Measurements from ENCODE around the gene CD2BP2.
"Not testable (repeated sequence)": the region's sequence is repeated elsewhere in the genome, so short reads cannot be mapped to it uniquely, and the experiment has no call there.

Gene CD2BP2

DNA sequence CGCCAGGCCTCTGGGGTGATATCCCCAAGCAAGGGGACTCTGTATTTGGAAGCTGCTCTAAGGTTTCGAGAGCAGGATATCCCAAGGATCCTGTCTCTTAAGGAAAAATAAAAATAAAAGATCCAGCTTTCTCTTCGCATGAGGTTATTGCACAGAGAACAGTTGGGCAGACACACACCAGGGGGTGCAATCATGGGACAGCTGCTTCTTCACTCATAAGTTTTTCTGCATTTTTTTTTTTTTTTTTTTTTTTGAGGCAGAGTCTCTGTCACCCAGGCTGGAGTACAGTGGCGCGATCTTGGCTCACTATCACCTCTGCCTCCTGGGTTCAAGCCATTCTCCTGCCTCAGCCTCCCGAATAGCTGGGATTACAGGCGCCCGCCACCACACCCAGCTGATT is 13.1 kb downstream of the CD2BP2 start:
- not testable (repeated sequence) for DNase-seq

DNA sequence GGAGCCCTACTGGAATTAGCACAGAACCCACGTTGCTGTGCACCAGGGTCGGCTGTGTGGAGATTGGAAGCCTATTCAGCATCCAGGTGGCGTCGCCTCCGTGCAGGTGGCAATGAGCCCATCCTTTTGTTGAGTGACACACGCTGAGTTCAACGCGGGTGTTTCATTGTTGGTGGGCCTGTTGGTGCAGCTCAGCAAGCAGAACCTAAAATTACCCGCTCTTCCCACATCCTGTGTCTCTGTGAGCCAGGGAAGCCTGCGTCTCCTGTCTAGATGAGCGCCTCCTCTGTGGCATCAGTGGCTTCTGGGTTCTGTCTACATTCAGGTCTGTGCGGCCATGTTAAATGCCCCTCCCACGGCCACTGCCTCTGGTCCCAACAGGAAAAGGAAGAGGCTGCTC is 14.5 kb downstream of the CD2BP2 start:
- no peak for DNase-seq

GRCh38 chr16:30338715-30339114 is 16.4 kb downstream of the CD2BP2 start:
- DNase-seq = not testable (repeated sequence)

GRCh38 chr16:30337964-30338357 is 17.1 kb downstream of the CD2BP2 start:
- DNase-seq = not testable (repeated sequence)

DNA sequence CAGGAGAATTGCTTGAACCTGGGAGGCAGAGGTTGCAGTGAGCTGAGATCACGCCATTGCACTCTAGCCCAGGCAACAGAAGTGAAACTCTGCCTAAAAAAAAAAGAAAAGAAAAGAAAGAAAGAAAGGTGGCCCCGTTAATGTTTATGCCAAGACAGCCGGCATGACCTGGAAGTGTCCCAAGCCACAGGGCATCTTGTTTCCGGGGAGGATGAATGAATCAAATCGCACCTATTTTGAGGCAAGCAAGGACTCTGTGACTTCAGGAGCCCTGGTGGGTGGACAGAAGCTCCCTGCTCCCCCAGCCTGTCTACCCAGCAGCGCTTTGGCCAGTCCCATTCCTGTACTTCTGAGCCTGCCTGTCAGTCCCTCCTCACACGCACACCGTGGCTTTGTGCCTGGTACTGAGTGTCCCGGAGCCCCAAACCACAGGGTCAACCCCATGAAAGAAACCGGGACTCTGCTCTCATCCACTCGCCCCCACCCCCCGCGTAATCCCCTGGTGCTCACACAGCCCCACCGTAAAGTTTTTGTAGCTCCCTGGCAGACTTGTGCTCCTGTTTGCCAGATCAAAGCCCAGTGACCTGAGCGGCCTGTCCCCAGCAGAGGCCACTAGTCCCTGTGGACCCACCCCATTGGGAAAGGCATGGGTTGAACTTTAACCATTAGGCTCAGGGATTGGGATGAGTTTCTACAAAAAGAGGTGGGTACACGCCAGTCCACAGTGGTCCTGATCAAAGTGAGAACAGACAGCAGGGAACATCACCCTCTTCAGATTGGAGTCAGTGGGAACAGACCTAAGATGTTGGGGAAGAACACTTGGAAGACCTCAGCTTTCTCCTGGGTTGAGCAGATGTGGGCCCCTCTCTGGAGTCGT is 19.3 kb downstream of the CD2BP2 start:
- no peak for DNase-seq

DNA sequence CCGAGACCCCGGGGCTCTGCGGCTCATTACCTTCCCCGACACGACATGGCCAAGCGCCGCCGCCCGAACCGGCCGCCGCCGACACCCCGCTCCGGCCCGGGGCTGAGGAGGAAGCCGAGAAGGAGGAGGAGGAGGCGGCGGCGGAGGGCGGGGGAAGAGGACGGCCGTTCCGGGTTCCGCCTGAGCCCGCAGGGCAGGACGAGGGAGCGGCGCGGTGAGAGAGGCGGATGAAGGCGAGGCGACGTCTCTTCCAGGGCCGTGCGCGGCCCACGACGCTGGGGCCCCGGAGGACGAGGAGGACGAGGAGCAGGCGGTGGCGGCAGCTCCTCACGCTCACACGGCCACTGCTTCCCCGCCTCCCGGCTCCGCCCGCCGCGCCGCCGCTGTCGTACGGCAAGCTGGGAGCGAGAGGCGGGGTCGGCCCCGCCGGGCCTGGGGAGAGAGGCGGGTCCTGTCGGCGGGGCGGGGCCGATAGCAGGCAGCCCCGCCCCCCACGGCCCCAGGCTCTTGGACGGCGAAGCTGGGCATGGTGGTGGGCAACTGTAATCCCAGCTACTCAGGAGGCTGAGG is 20.0 kb downstream of the CD2BP2 start:
- peak; percentile 93 for DNase-seq

DNA sequence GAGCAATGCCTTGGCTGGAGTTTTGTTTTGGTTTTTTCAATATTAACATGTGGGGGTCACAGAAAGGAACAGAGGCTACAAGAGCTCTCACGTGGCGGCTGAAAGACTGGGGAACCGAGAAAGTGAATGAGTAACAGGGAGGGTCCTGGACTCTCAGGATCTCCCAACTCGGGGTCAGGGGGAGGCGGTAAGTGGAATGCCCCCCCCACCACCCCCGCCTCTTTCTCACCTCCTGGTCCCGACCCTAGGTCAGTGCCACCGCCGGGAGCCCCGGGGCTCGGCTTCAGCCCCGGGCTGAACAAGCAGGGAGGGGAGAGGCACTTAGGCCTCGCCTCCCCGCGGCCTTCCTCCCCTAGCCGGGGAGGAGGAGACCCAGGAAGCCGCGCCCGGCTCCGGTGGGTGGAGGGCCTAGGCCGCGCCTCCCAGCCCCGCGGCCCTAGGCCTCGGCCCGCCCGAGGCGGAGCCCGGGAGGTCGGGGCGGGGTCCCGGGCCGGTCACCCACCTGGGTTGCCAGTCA is 20.6 kb downstream of the CD2BP2 start:
- DNase-seq = peak; percentile 89

GRCh38 chr16:30324220-30324619 is 30.9 kb downstream of the CD2BP2 start:
- not testable (repeated sequence) for DNase-seq

DNA sequence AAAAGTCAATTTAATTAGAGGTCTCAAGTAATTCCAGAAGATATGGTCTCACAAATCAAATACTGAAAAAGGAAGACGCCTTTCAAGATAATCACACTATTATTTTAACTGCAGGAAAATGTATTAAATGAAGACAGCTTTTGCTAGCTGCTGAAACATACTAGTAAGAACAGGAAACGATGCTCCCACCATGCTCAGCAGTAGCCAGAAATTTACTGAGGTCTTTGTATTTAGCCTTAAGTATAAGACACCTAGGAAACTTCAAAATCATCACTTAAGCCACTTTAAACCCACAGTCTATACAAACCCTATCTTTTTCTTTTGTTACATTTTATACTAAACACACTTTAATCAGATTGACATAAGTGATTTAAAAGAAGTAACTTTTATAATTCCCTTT is 36.5 kb downstream of the CD2BP2 start:
- DNase-seq = not testable (repeated sequence)

GRCh38 chr16:30310937-30311336 is 44.2 kb downstream of the CD2BP2 start:
- DNase-seq = not testable (repeated sequence)

- DNase-seq = not testable (repeated sequence)
Measured at GRCh38 chr16:30309255-30309654, 45.9 kb downstream of the CD2BP2 start.
